ENCODE results near the gene GPR156. TPM values are rescaled to one million over a fixed set of nuclear protein-coding genes. Genes with fewer than 3 reads are reported as not detected.
A peak's percentile ranks its signal among the peaks of the same experiment; 100 is the strongest.

The GPR156 gene
- total and polyA plus RNA-seq, 9 of the 15 experiments (the other 6 are each of a cell fraction or from before 2014, with no cell fraction given), result 0.07 to 0.14 (median 0.12) TPM; not detected in 5

GRCh38 chr3:120177707-120178306, 107.2 kb downstream of the GPR156 start:
- no TSS peak for BruUV-seq (replicated peaks)
- Histone ChIP-seq H3K9me3 (replicated peaks; ENCODE audit: control insufficient read depth, insufficient read depth, low read depth, low read length) (no peaks in the 10 kb centered on the region), H3K4me3 (no peak overlapping the region), H3K79me2 (ENCODE audit: control insufficient read depth, insufficient read depth, low read length) (no peaks in the 10 kb centered on the region), H3K4me1 (replicated peaks in 1 of 2; ENCODE audit: control insufficient read depth in 2 of 2, insufficient read depth in 2 of 2, low read length in 2 of 2) (no peaks in the 10 kb centered on the region), H3K27me3 (ENCODE audit: control insufficient read depth in 2 of 2, insufficient read depth in 2 of 2, low read length in 2 of 2) (peaks cover 0 to 14% of the 10 kb centered on the region in 2 experiments; a peak in 3 of 5 replicates), H3K36me3 (ENCODE audit: control insufficient read depth, insufficient read depth, low read length) (no peaks in the 10 kb centered on the region), H3K4me2 (ENCODE audit: insufficient read depth, low read length) (no peak overlapping the region), H3K9ac (ENCODE audit: insufficient read depth in 1 of 2, low read depth in 2 of 2, low read length in 2 of 2) (no peak overlapping the region), H4K20me1 (replicated peaks; ENCODE audit: control insufficient read depth, insufficient read depth, low read length) (no peaks in the 10 kb centered on the region), H2AFZ (ENCODE audit: low read depth, low read length) (no peak overlapping the region), H3K9me1 (ENCODE audit: control insufficient read depth, insufficient read depth, low read length) (no peaks in the 10 kb centered on the region), H3K27ac (ENCODE audit: extremely low read depth, low read depth, low read length) (no peak overlapping the region)
- POLR2A ChIA-PET, result interaction anchor here (0.6 kb wide), 1 partner anchor 715 kb away, joined by 3 read pairs; no protein-coding TSS in a partner anchor
- ATAC-seq, result peak; percentile 56; the same call in 1 of the 3 replicates
- in situ Hi-C loops (cut with MboI) (no loop called here), intact Hi-C loops (cut with micrococcal nuclease) (no loop called here)
- TF ChIP-seq SOX6 (IDR thresholded peaks at IDR 0.05) (no peak), RB1 (IDR thresholded peaks at IDR 0.05; ENCODE audit: low read depth) (no peak), ZNF395 (CRISPR knock-in tag; IDR thresholded peaks at IDR 0.05) (no peak), MCM5 (IDR thresholded peaks at IDR 0.05; ENCODE audit: low read depth) (no peak), POLR3A (IDR thresholded peaks at IDR 0.05; ENCODE audit: borderline replicate concordance, extremely low read depth, insufficient read depth, insufficient read length) (no peak), ZNF316 (IDR thresholded peaks at IDR 0.05) (no peak), ZSCAN29 (IDR thresholded peaks at IDR 0.05) (no peak), ZHX1 (conservative IDR thresholded peaks at IDR 0.05; ENCODE audit: low read length) (no peak)
- FAIRE-seq, result no peak
- 0% methylated on average over 2 of the region's 2 CpGs for WGBS (ENCODE audit: insufficient coverage, low coverage, missing lambda C conversion rate)
- DNase-seq (ENCODE audit: extremely low read depth in 1 of 4, low spot score in 3 of 4), result peak in 1 of 4 experiments; percentile 2
- CTCF ChIA-PET (ENCODE audit: low intra/inter-chr PET ratio), result no interaction called here

Data from K562 (cell line).